Colonic mucosa (tissue), 4 donors: Measurements from ENCODE around the gene MYLK. TPM values are rescaled to one million over a fixed set of nuclear protein-coding genes. Genes with fewer than 3 reads are reported as not detected.
A peak's percentile ranks its signal among the peaks of the same experiment; 100 is the strongest.

Source experiments
- DNase-seq: peaks from one replicate; pipeline ENCODE4 v3.0.0-alpha.2; 2020
- H3K27ac ChIP-seq: fragments of 200-600 bp; one replicate; pipeline ENCODE4 v1.8.0; 2021
- H3K27me3 ChIP-seq: fragments of 200-600 bp; one replicate; pipeline ENCODE4 v1.8.0; 2021
- H3K36me3 ChIP-seq: fragments of 200-600 bp; one replicate; pipeline ENCODE4 v1.8.0; 2021
- H3K4me1 ChIP-seq: fragments of 200-600 bp; one replicate; pipeline ENCODE4 v1.8.0; 2021; ENCODE audit warnings: mild to moderate bottlenecking
- H3K4me3 ChIP-seq: fragments of 200-600 bp; one replicate; pipeline ENCODE4 v1.8.0; 2021
- H3K9ac ChIP-seq, 2 donors: one replicate each; pipeline ENCODE4 v1.7.0; 2013; ENCODE audit warnings: control low read depth in 2 of 2, low read depth in 2 of 2, low read length in 2 of 2
- H3K9me3 ChIP-seq: fragments of 200-600 bp; one replicate; pipeline ENCODE4 v1.8.0; 2021
- intact Hi-C: fragments of 100-400 bp; cut with DNase I; formaldehyde crosslinking; loops from one replicate; pipeline ENCODE4 v1.14.1; 2022
- total RNA-seq, 2 donors: library from RNA; stranded (reverse); fragmentation: NEBNext Ultra II Directional in 1 of 2; extraction: Animal tissue kit (Norgen Biotek cat#: 25700) in 1 of 2; gene quantifications; one replicate each; pipeline ENCODE4 v1.2.1, GENCODE V29; 2021
- TF ChIP-seq, protein P1 (sequence below): fragments of 200-600 bp; IDR thresholded peaks from one replicate; pipeline ENCODE4 v1.8.0; 2022; ENCODE audit warnings: antibody characterized with exemption, mild to moderate bottlenecking
- donor health status: healthy.
- donor health status: DM: no; HTN: no; CAD: no.
- donor health status: DM: no; HTN: no; CAD: no.

MYLK gene
- total RNA-seq, 2 donors from 2014 or later: 58.8 to 267 TPM

DNA sequence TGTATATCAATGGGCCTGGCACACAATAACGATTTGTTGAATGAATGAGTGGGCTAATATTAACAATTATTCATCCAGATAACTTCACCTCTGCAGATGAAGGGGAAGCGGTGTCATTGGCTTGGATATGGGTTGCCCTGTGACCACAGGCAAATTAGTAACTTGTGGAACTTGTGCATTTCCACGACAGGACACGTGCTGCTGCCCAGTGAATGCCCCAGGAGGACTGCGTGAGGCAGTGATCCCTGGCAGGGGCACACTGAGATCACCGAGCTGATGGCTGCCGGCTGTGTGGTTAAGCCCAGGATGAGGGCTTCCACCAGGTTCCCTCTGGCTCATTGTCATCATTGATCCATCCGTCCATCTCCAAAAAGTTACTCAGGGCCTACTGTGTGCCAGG is 215.2 kb downstream of the MYLK start:
- DNase-seq: no peak
- Histone ChIP-seq H3K9ac (no peak overlapping the region), H3K4me3 (no peak overlapping the region), H3K27me3 (no peaks in the 10 kb centered on the region), H3K36me3 (no peaks in the 10 kb centered on the region), H3K4me1 (no peaks in the 10 kb centered on the region), H3K9me3 (no peaks in the 10 kb centered on the region), H3K27ac (no peak overlapping the region)
- TF ChIP-seq, protein P1, sequence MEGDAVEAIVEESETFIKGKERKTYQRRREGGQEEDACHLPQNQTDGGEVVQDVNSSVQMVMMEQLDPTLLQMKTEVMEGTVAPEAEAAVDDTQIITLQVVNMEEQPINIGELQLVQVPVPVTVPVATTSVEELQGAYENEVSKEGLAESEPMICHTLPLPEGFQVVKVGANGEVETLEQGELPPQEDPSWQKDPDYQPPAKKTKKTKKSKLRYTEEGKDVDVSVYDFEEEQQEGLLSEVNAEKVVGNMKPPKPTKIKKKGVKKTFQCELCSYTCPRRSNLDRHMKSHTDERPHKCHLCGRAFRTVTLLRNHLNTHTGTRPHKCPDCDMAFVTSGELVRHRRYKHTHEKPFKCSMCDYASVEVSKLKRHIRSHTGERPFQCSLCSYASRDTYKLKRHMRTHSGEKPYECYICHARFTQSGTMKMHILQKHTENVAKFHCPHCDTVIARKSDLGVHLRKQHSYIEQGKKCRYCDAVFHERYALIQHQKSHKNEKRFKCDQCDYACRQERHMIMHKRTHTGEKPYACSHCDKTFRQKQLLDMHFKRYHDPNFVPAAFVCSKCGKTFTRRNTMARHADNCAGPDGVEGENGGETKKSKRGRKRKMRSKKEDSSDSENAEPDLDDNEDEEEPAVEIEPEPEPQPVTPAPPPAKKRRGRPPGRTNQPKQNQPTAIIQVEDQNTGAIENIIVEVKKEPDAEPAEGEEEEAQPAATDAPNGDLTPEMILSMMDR: no peak
- intact Hi-C loops: no loop called here

DNA sequence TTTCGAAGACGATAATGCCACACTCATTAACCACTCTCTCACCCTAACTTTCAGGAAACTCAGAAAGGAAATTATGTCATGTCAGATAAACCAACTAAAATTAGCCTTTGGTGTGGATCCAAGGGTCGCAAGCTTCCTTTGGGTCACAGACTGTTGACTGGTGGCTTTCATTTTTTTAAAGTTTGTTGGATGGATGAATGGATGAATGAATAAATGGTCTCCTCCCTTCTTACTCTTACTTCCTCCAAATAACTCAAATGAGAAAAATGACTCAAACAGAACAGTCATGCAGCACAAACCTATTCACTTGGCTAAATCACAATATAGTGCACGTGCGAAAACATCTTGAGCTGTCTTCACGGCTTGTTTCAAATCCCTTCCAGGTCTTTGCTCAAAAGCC is 216.3 kb downstream of the MYLK start:
- Histone ChIP-seq H3K9ac (no peak overlapping the region), H3K4me3 (no peak overlapping the region), H3K4me1 (no peaks in the 10 kb centered on the region), H3K36me3 (no peaks in the 10 kb centered on the region), H3K27me3 (no peaks in the 10 kb centered on the region), H3K27ac (no peak overlapping the region), H3K9me3 (no peaks in the 10 kb centered on the region)
- intact Hi-C loops: no loop called here
- TF ChIP-seq, protein P1: no peak
- DNase-seq: no peak

DNA sequence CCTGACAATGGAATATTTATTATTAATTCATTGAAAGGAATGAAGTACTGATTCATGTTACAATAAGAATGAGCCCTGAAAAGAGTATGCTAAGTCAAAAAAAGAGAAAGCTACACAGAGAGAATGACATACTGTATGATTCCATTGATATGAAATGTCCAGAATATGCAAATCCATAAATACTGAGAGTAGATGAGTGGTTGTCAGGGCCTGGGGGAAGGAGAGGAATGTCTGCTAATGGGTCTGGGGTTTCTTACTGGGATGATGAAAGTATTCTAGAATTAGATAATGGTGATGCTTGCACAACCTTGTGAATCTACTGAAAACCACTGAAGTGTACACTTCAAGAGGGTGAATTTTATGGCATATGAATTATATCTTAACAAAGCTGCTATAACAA is 219.4 kb downstream of the MYLK start:
- intact Hi-C loops: no loop called here
- Histone ChIP-seq H3K4me1 (peaks cover 12% of the 10 kb centered on the region), H3K27me3 (no peaks in the 10 kb centered on the region), H3K9ac (no peak overlapping the region), H3K27ac (no peak overlapping the region), H3K4me3 (no peak overlapping the region), H3K9me3 (no peaks in the 10 kb centered on the region), H3K36me3 (no peaks in the 10 kb centered on the region)
- no peak for DNase-seq
- TF ChIP-seq, protein P1: no peak

DNA sequence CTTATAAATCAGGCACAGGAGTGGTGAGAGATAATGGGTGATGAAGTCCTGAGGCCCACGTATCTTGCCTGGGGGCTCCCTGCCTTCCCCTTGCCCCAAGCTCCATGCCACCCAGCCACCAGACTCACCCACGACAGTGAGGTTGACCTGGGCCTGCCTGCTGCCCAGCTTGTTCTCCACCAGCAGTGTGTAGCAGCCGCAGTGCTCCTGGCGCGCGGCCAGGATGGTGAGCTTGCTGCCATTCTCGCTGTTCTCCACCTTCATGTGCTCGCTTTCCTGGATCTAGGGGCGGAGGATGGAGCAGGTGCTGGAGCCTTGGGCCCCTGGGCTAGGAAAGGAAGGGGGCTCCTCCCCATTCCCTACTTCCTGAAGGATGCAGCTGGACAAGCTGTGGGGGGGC is 220.2 kb downstream of the MYLK start:
- H3K9ac ChIP-seq: no peak overlapping the region
- H3K27ac ChIP-seq: no peak overlapping the region
- H3K4me3 ChIP-seq: no peak overlapping the region
- H3K4me1 ChIP-seq: peaks cover 12% of the 10 kb centered on the region
- intact Hi-C loops: no loop called here
- no peak for DNase-seq
- no peaks in the 10 kb centered on the region for H3K27me3 ChIP-seq
- no peaks in the 10 kb centered on the region for H3K9me3 ChIP-seq
- no peaks in the 10 kb centered on the region for H3K36me3 ChIP-seq
- TF ChIP-seq, protein P1: no peak

DNA sequence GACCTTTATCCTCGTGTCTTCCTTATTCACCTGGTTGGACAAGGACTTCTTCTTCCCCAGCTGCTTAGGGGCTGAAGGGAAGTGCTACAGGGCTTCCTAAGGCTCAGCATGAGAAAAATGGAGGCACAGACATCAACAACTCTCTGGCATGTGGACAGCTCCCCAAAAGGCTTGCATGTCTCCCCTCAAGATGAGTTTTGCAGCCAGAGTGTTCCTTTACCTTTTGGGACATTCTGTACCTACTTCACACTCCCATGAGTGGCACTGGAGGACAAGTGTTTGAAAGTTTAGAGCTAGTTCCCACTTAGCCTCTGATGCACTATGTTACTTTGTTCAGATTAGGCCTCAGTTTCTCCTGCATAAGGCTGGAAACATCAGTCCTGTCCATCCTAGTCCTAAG is 222.2 kb downstream of the MYLK start:
- TF ChIP-seq, protein P1: no peak
- H3K9ac ChIP-seq: peak overlapping the region in 1 of 2 donors; percentile 55
- intact Hi-C loops: no loop called here
- H3K27ac ChIP-seq: peak overlapping the region; percentile 43
- H3K4me1 ChIP-seq: peaks cover 20% of the 10 kb centered on the region
- H3K27me3 ChIP-seq: no peaks in the 10 kb centered on the region
- H3K36me3 ChIP-seq: no peaks in the 10 kb centered on the region
- no peak for DNase-seq
- no peak overlapping the region for H3K4me3 ChIP-seq
- no peaks in the 10 kb centered on the region for H3K9me3 ChIP-seq

DNA sequence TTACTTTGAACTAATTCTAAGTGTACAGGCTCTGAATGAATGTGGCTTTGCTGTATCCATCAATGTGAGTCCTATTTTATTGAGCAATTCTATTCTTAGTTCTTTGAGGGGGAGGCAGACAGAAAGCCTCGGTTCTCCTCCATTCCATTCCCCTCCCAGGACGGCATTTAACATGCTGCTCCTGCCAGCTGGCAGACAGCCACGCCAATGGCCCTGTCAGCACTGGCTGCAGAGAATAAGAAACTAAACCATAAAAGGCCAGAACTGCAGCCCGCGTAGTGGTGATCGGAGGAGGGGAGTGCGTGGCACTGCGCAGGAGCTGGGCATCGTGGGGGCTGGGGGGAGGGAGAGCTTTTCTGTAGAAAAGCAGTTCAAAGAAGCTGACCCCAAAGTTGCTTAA is 223.2 kb downstream of the MYLK start:
- peaks cover 20% of the 10 kb centered on the region for H3K4me1 ChIP-seq
- no peak overlapping the region for H3K4me3 ChIP-seq
- TF ChIP-seq, protein P1: no peak

More for the DNA sequence above, 223.2 kb downstream of the MYLK start:
- H3K36me3 ChIP-seq: no peaks in the 10 kb centered on the region
- intact Hi-C loops: no loop called here
- H3K9me3 ChIP-seq: no peaks in the 10 kb centered on the region
- H3K9ac ChIP-seq: peak overlapping the region in 1 of 2 donors; percentile 44
- H3K27ac ChIP-seq: peak overlapping the region; percentile 43
- DNase-seq: peak; percentile 90
- no peaks in the 10 kb centered on the region for H3K27me3 ChIP-seq
